Measurements from ENCODE around the gene MPST. TPM values are rescaled to one million over a fixed set of nuclear protein-coding genes. Genes with fewer than 3 reads are reported as not detected.

MPST gene
- total RNA-seq, 2 experiments from 2014 or later, result 1.7 to 1.8 TPM

DNA sequence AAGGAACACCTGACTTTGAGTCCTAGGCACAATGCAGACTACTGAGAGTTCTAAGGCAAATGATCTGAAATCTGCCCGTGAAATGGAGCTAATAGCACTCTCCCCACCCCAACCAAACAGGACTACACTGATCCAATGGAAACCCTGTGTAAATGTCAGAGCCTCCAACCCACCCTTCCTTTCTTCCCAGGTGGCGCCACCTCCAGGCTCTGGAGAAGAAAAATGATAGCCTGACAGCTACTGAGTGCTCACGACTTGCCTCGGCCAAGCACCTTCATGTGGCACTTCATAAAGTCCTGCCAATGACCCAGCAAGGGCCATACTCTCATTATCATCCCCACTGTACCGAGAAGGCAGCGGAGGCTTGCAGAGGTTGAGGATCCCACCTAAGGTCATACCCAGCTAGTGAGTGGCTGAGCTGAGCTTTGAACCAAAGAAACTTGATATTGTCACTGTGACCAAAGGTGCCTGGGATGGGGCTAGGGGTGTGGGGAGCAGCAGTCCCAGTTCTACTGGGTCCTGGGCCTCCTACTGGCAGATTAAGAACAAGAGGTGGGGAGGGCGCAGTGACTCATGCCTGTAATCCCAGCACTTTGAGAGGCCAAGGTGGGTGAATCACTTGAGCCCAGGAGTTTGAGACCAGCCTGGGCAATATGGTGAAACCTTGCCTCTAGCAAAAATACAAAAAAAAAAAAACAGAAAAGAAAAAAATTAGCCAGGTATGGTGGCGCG lies 20.8 kb upstream of the MPST start:
- Mint-ChIP-seq H3K36me3 (ENCODE audit: low read depth) (no peaks in the 10 kb centered on the region), H3K9me3 (no peaks in the 10 kb centered on the region), H3K27ac (no peak overlapping the region), H3K4me1 (ENCODE audit: low read depth) (no peaks in the 10 kb centered on the region), H3K27me3 (peaks cover 11% of the 10 kb centered on the region), H3K4me3 (no peak overlapping the region)
- no peak overlapping the region for H3K4me3 ChIP-seq (ENCODE audit: low read length)
- H3K9me3 ChIP-seq (ENCODE audit: control insufficient read depth in 1 of 2, insufficient read depth in 1 of 2, low read length in 2 of 2), result no peaks in the 10 kb centered on the region
- DNase-seq (no peak), ATAC-seq (ENCODE audit: poor library complexity) (no peak)
- no peaks in the 10 kb centered on the region for H3K4me1 ChIP-seq (ENCODE audit: insufficient read depth, low read length)
- intact Hi-C loops (cut with DNase I, micrococcal nuclease), result no loop called here
- H3K36me3 ChIP-seq (ENCODE audit: insufficient read depth, low read length), result no peaks in the 10 kb centered on the region
- POLR2A ChIA-PET, result no interaction called here
- H3K27me3 ChIP-seq (ENCODE audit: control insufficient read depth in 1 of 2, insufficient read depth in 2 of 2, low read length in 2 of 2), result no peaks in the 10 kb centered on the region
- no peak for TF ChIP-seq CTCF (IDR thresholded peaks at IDR 0.05)
- no peak overlapping the region for H3K27ac ChIP-seq (ENCODE audit: low read depth in 1 of 2, low read length in 2 of 2)
- CTCF ChIA-PET, result no interaction called here

DNA sequence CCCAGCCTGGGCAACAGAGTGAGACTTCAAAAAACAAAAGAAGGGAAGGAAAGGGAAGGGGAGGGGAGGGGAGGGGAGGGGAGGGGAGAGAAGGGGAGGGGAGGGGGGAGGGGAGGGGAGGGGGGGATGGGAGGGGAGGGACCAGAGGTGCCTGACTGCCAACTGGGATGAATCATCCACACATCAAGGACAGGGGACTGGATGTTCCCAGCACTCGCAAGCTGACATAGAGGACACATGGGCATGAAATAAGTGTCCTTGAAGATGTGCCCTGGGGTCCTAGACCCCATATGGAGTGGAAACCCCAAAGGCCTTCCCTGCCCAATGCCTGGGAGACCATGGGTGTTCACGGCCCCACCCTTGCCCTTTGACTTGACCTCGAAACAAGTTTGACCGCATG lies 20.1 kb upstream of the MPST start:
- DNase-seq, result no peak
- ChIA-PET CTCF (no interaction called here), POLR2A (no interaction called here)
- ATAC-seq (ENCODE audit: poor library complexity), result no peak
- Mint-ChIP-seq H3K4me3 (no peak overlapping the region), H3K27ac (no peak overlapping the region), H3K4me1 (ENCODE audit: low read depth) (no peaks in the 10 kb centered on the region), H3K9me3 (no peaks in the 10 kb centered on the region), H3K36me3 (ENCODE audit: low read depth) (no peaks in the 10 kb centered on the region), H3K27me3 (peaks cover 13% of the 10 kb centered on the region)
- no peak overlapping the region for H3K4me3 ChIP-seq (ENCODE audit: low read length)
- no peaks in the 10 kb centered on the region for H3K9me3 ChIP-seq (ENCODE audit: control insufficient read depth in 1 of 2, insufficient read depth in 1 of 2, low read length in 2 of 2)
- H3K4me1 ChIP-seq (ENCODE audit: insufficient read depth, low read length), result no peaks in the 10 kb centered on the region
- intact Hi-C loops (cut with DNase I, micrococcal nuclease), result no loop called here
- H3K27ac ChIP-seq (ENCODE audit: low read depth in 1 of 2, low read length in 2 of 2), result no peak overlapping the region
- H3K36me3 ChIP-seq (ENCODE audit: insufficient read depth, low read length), result no peaks in the 10 kb centered on the region
- TF ChIP-seq CTCF (IDR thresholded peaks at IDR 0.05), result no peak
- H3K27me3 ChIP-seq (ENCODE audit: control insufficient read depth in 1 of 2, insufficient read depth in 2 of 2, low read length in 2 of 2), result no peaks in the 10 kb centered on the region

- CTCF ChIA-PET, result no interaction called here
Observed at GRCh38 chr22:37000676-37001534, 18.6 kb upstream of the MPST start.

More at GRCh38 chr22:37000676-37001534, 18.6 kb upstream of the MPST start:
- ATAC-seq (ENCODE audit: poor library complexity) (no peak), DNase-seq (no peak)
- no peak overlapping the region for H3K4me3 Mint-ChIP-seq
- no peak for TF ChIP-seq CTCF (IDR thresholded peaks at IDR 0.05)
- no peaks in the 10 kb centered on the region for H3K4me1 Mint-ChIP-seq (ENCODE audit: low read depth)
- Histone ChIP-seq H3K36me3 (ENCODE audit: insufficient read depth, low read length) (no peaks in the 10 kb centered on the region), H3K9me3 (ENCODE audit: control insufficient read depth in 1 of 2, insufficient read depth in 1 of 2, low read length in 2 of 2) (no peaks in the 10 kb centered on the region), H3K4me1 (ENCODE audit: insufficient read depth, low read length) (no peaks in the 10 kb centered on the region), H3K27me3 (ENCODE audit: control insufficient read depth in 1 of 2, insufficient read depth in 2 of 2, low read length in 2 of 2) (no peaks in the 10 kb centered on the region), H3K4me3 (ENCODE audit: low read length) (no peak overlapping the region), H3K27ac (ENCODE audit: low read depth in 1 of 2, low read length in 2 of 2) (no peak overlapping the region)
- intact Hi-C loops (cut with DNase I, micrococcal nuclease), result no loop called here
- POLR2A ChIA-PET, result no interaction called here
- no peak overlapping the region for H3K27ac Mint-ChIP-seq
- H3K9me3 Mint-ChIP-seq, result no peaks in the 10 kb centered on the region
- H3K36me3 Mint-ChIP-seq (ENCODE audit: low read depth), result no peaks in the 10 kb centered on the region
- peaks cover 8% of the 10 kb centered on the region for H3K27me3 Mint-ChIP-seq

Measured in CD4-positive, alpha-beta T cell (primary cell).